AG04449 (cell line): Measurements from ENCODE around the gene SLC24A3.

ENCODE experiments used
- CTCF ChIA-PET: fragments of 350-600 bp; formaldehyde crosslinking; extraction: SDS; loops from one replicate; lab custom pipeline; 2021; ENCODE audit warnings: antibody characterized with exemption; lab: Yijun Ruan, JAX
- POLR2A ChIA-PET: fragments of 400-600, 350-600 bp; formaldehyde crosslinking; extraction: SDS; loops from one replicate; lab custom pipeline; 2020; ENCODE audit warnings: antibody characterized with exemption, inconsistent platforms; lab: Yijun Ruan, JAX
- DNase-seq: peaks from one replicate; pipeline ENCODE4 v3.0.0-alpha.2; 2010; ENCODE audit warnings: low read depth, low spot score
- H3K4me3 ChIP-seq: 2 replicates; pipeline ENCODE4 v1.5.1; 2011; ENCODE audit warnings: low read depth, mild to moderate bottlenecking, control low read depth, low read length
- CTCF ChIP-seq: IDR thresholded peaks from one replicate; pipeline ENCODE4 v1.5.1; 2011; ENCODE audit warnings: mild to moderate bottlenecking, moderate library complexity, low read length, control low read depth, inconsistent platforms; ENCODE audit not compliant: insufficient read depth; ENCODE audit errors: missing control alignments

SLC24A3 gene

DNA sequence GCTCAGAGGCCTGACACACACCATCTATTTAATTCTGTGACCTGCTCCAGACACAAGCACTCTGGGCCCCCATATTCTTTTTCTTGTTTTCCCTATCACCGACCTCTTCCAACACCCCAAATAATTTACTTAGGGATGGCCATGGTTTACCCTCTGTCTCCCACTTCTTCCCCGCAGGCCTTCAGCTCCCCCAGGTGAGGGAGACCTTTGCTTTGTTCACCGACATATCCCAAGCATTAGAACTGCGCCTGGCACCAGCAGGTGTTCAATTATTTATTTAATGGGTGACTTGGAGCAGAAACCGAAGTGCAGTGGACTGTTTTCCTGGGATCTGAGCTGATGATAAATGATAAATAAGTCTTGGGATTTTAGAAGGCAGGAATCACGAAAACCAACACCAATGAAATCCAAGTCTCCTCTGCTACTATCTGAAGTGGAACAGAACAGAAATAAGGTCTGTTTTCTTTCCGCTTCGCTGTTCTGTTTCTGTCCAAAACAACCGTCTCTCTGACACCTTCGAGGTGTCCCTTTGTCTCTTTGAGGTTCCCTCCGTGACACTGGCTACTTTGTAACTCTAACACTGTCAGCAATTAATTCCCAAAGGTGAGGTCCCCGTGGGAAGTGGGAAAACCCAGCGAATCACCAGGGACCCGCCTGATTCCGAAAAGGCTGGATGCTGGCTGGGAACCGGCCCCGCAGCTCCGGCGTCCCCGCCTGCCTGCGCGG, 544.5 kb downstream of the SLC24A3 start:
- TF ChIP-seq CTCF = no peak
- DNase-seq = no peak
- ChIA-PET CTCF (interaction anchor here (1.1 to 3.6 kb wide), 2 partner anchors 20 to 237 kb away, joined by 3 to 11 read pairs; no protein-coding TSS in a partner anchor), POLR2A (interaction anchor here (0.9 to 1.3 kb wide), 3 partner anchors 13 to 261 kb away, joined by 3 to 7 read pairs (median 3); partner anchors contain the start of gene NAA20)
- peak overlapping the region; percentile 85 for H3K4me3 ChIP-seq

DNA sequence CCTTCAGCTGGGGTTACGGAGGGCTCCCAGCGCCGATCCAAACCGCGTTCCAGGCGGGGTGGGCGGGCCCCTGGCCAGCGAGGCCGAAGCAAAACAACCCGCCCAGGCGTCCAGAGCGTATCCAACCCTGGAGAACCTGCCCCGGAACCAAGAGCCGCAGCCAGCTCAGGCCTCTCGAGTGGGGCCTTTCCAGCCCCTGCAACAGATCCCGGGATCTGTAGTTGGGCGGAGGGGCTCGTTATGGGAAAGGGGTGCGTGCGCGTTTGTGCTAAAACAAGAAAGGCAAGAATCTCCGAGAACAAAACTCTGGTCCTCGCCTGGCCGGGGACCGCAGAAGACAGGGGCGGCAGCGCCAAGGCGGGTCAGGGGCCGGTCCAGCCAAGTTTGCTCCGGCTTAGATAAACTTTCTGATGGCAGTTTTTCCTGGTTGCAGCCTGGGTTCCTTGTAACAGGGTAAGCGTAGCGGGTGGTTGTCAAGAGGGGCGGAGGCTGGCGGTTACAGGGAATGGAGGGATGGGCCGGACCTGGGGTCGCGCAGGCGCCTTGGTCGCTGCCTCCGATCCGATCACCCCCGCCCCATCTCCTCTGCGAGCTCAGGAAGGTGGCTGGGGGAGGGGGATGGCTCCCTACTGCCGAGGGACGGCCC, 545.2 kb downstream of the SLC24A3 start:
- CTCF ChIA-PET = interaction anchor here (1.1 to 3.6 kb wide), 2 partner anchors 21 to 237 kb away, joined by 3 to 11 read pairs; no protein-coding TSS in a partner anchor
- DNase-seq = no peak
- TF ChIP-seq CTCF = no peak
- peak overlapping the region; percentile 85 for H3K4me3 ChIP-seq
- POLR2A ChIA-PET = interaction anchor here (0.8 to 1.3 kb wide), 4 partner anchors 12 to 260 kb away, joined by 3 to 7 read pairs (median 3); partner anchors contain the start of gene NAA20

- ChIA-PET POLR2A (interaction anchor here (0.8 to 1.1 kb wide), 3 partner anchors 12 to 259 kb away, joined by 3 read pairs; partner anchors contain the start of gene NAA20), CTCF (interaction anchor here (0.9 to 3.6 kb wide), 2 partner anchors 27 to 236 kb away, joined by 3 to 11 read pairs; no protein-coding TSS in a partner anchor)
- DNase-seq = no peak
- TF ChIP-seq CTCF = no peak
- H3K4me3 ChIP-seq = peak within 1 kb of the TSS; percentile 85
Observed at GRCh38 chr20:19758133-19758500, 545.7 kb downstream of the SLC24A3 start, which contains the start of gene RIN2. Gene RIN2, plus strand, starts transcription at chr20:19758258. Its CDS starts 131,344 bp downstream, at chr20:19889602.

DNA sequence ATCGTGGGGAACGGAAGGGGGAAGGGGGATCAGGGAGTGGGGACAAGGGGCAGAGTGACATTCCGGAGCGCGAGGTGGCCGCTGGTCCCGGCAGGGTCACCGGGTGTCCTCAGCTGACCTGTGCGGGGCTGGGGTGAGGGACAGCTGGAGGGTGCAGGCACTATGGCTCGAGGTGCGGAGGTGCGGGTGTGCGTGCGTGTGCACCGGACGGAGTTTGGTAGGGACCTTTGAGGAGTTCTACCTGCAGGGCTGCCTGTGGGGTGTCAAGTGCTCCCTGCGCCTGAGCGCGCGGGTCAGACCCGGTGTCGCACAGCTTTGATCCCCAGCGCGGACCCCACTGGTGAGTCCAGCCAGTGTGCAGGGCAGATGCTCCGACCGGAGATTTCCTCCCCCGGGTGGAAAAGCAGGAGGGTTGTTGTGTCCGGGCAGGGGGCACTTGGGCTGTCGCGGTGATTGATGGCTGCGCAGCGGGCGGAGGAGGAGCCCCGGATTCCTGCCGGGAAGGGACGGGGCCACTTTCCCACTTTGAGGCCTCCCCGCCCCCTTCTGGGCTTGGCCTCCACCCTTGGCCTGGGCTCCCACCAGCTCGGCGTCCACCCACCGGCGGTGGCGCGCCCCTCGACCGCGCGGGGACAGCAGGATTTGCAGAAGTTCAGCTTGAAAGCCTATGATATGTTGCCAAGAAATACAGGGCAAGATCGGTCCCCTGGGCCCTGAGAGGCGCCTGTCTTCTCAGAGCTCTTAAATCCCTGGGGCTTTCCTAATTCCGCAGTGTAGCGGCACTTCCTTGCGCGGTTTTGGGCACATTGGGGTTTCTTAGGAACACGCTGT, 546.3 kb downstream of the SLC24A3 start:
- peak overlapping the region; percentile 85 for H3K4me3 ChIP-seq
- no peak for TF ChIP-seq CTCF
- CTCF ChIA-PET = interaction anchor here (0.9 to 3.6 kb wide), 4 partner anchors 26 to 254 kb away, joined by 3 to 11 read pairs (median 3); no protein-coding TSS in a partner anchor
- no peak for DNase-seq
- POLR2A ChIA-PET = interaction anchor here (1.1 kb wide), 1 partner anchor 11 kb away, joined by 3 read pairs; no protein-coding TSS in a partner anchor

- no peak for TF ChIP-seq CTCF
- CTCF ChIA-PET = interaction anchor here (1.0 to 1.5 kb wide), 4 partner anchors 13 to 252 kb away, joined by 3 to 4 read pairs (median 3); no protein-coding TSS in a partner anchor
- DNase-seq = no peak
- no peak overlapping the region for H3K4me3 ChIP-seq
- POLR2A ChIA-PET = no interaction called here
Observed at GRCh38 chr20:19760371-19760721, 547.9 kb downstream of the SLC24A3 start.
